DND-41 (cell line): ENCODE data around the gene PNPLA6.

Experiments used
- ATAC-seq: fragments of 200-7000 bp; cut with Tn5 transposase; 3 replicates; pipeline ENCODE4 v1.9.1; 2021; ENCODE audit warnings: low read depth; ENCODE audit not compliant: insufficient read depth
- DNase-seq: peaks from one replicate; pipeline ENCODE4 v3.0.0-alpha.2; 2020
- H2AFZ ChIP-seq: 2 replicates; pipeline ENCODE4 v1.6.0; 2012; ENCODE audit warnings: low read depth, low read length
- H3K27ac ChIP-seq: 2 replicates; pipeline ENCODE4 v1.5.1; 2012; ENCODE audit warnings: low read length, inconsistent platforms
- H3K27me3 ChIP-seq: fragments of 200-600 bp; sonication (generic); 2 replicates; pipeline ENCODE4 v1.6.0; 2012; ENCODE audit warnings: low read length, mild to moderate bottlenecking, inconsistent platforms; ENCODE audit not compliant: insufficient read depth, poor library complexity
- H3K36me3 ChIP-seq: 2 replicates; pipeline ENCODE4 v1.5.1; 2012; ENCODE audit warnings: low read length, inconsistent platforms; ENCODE audit not compliant: insufficient read depth
- H3K4me1 ChIP-seq: 2 replicates; pipeline ENCODE4 v1.5.1; 2012; ENCODE audit warnings: mild to moderate bottlenecking, low read length; ENCODE audit not compliant: insufficient read depth
- H3K4me2 ChIP-seq: 2 replicates; pipeline ENCODE4 v1.6.0; 2012; ENCODE audit warnings: mild to moderate bottlenecking, moderate library complexity, low read length, inconsistent platforms; ENCODE audit not compliant: insufficient read depth
- H3K4me3 ChIP-seq, 2 experiments: fragments of 200-600 bp in 1 of 2; shearing (Covaris generic) in 1 of 2; 2 replicates each; pipeline ENCODE4 v1.5.1; 2012 to 2016; ENCODE audit warnings: inconsistent platforms in 2 of 2, low read length in 2 of 2, mild to moderate bottlenecking in 2 of 2, low read depth in 1 of 2, moderate library complexity in 1 of 2
- H3K79me2 ChIP-seq: 2 replicates; pipeline ENCODE4 v1.6.0; 2012; ENCODE audit warnings: low read length, inconsistent platforms; ENCODE audit not compliant: insufficient read depth
- H3K9ac ChIP-seq: 2 replicates; pipeline ENCODE4 v1.6.0; 2012; ENCODE audit warnings: low read depth, mild to moderate bottlenecking, inconsistent platforms, low read length, moderate library complexity
- H3K9me3 ChIP-seq: 2 replicates; pipeline ENCODE4 v1.5.1; 2012; ENCODE audit warnings: low read length, moderate library complexity, mild to moderate bottlenecking, inconsistent platforms; ENCODE audit not compliant: insufficient read depth, severe bottlenecking
- H4K20me1 ChIP-seq: 2 replicates; pipeline ENCODE4 v1.6.0; 2012; ENCODE audit warnings: low read length; ENCODE audit not compliant: insufficient read depth
- EZH2 ChIP-seq: IDR thresholded peaks from 3 replicates; pipeline ENCODE4 v1.6.1; 2012; ENCODE audit warnings: borderline replicate concordance, low read depth, mild to moderate bottlenecking, moderate library complexity, low read length, inconsistent platforms; ENCODE audit not compliant: severe bottlenecking
- TF ChIP-seq, protein P1 (sequence below): IDR thresholded peaks from 2 replicates; pipeline ENCODE4 v1.5.1; 2012; ENCODE audit warnings: borderline replicate concordance, low read length, moderate library complexity, mild to moderate bottlenecking; ENCODE audit not compliant: poor library complexity, severe bottlenecking; ENCODE audit errors: extremely low read depth

PNPLA6 gene

DNA sequence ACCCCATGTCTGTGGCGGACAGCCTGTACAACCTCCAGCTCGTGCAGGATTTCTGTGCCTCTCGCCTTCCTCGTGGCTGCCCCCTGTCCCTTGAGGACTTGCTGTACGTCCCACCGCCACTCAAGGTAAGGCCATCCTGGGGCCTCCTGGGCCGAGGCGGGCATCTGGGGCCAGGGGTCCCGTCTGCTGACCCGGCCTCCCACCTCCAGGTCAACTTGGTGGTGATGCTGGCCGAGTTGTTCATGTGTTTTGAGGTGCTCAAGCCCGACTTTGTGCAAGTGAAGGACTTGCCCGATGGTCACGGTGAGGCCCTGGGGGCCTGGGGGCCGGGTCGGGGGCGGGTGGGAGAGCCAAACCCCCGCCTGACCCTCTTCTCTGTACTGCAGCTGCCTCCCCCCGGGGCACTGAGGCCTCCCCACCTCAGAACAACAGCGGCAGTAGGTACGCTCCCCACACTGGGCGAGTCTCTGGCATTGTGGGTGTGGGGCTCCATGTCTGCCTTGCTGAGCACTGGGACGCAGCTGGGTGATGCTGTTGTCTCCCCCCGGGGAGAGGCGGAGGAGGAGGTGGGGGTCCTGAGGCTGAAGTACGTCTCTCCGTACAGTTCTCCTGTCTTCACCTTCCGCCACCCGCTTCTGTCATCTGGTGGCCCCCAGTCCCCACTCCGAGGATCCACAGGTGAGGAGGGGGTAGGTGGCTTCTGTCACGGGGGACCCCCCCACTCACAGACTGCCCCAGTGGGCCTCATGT is 75.1 kb downstream of the PNPLA6 start:
- DNase-seq (no peak), ATAC-seq (no peak)
- no peak overlapping the region for H3K4me2 ChIP-seq
- no peaks in the 10 kb centered on the region for H3K79me2 ChIP-seq
- no peaks in the 10 kb centered on the region for H3K4me1 ChIP-seq
- no peak overlapping the region for H3K27ac ChIP-seq
- H2AFZ ChIP-seq, result no peak overlapping the region
- no peaks in the 10 kb centered on the region for H3K9me3 ChIP-seq
- H3K4me3 ChIP-seq, result no peak overlapping the region
- H4K20me1 ChIP-seq, result no peaks in the 10 kb centered on the region
- no peaks in the 10 kb centered on the region for H3K27me3 ChIP-seq
- no peaks in the 10 kb centered on the region for H3K36me3 ChIP-seq
- TF ChIP-seq, protein P1, sequence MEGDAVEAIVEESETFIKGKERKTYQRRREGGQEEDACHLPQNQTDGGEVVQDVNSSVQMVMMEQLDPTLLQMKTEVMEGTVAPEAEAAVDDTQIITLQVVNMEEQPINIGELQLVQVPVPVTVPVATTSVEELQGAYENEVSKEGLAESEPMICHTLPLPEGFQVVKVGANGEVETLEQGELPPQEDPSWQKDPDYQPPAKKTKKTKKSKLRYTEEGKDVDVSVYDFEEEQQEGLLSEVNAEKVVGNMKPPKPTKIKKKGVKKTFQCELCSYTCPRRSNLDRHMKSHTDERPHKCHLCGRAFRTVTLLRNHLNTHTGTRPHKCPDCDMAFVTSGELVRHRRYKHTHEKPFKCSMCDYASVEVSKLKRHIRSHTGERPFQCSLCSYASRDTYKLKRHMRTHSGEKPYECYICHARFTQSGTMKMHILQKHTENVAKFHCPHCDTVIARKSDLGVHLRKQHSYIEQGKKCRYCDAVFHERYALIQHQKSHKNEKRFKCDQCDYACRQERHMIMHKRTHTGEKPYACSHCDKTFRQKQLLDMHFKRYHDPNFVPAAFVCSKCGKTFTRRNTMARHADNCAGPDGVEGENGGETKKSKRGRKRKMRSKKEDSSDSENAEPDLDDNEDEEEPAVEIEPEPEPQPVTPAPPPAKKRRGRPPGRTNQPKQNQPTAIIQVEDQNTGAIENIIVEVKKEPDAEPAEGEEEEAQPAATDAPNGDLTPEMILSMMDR, result no peak
- no peak for TF ChIP-seq EZH2
- no peak overlapping the region for H3K9ac ChIP-seq
